Measurements from ENCODE around the gene FHAD1. TPM values are rescaled to one million over a fixed set of nuclear protein-coding genes. Genes with fewer than 3 reads are reported as not detected.

Gene FHAD1
- total RNA-seq, 3 donors from 2014 or later (not counting 1 experiment from before 2014, with no cell fraction given), result 0.72 to 1.9 (median 1.7) TPM

- peak overlapping the region; percentile 77 for H3K4me3 Mint-ChIP-seq
- WGBS (ENCODE audit: insufficient coverage), result 61% methylated on average over 17 of the region's 17 CpGs
- Histone ChIP-seq H3K4me1 (ENCODE audit: control insufficient read depth, insufficient read depth, low read length) (peaks cover 48% of the 10 kb centered on the region), H3K9me3 (ENCODE audit: control insufficient read depth, insufficient read depth, low read length) (no peaks in the 10 kb centered on the region), H3K27ac (ENCODE audit: low read length) (no peak overlapping the region), H3K4me3 (ENCODE audit: low read length) (no peak overlapping the region), H3K27me3 (ENCODE audit: control insufficient read depth, insufficient read depth, low read length) (no peaks in the 10 kb centered on the region), H3K36me3 (ENCODE audit: control insufficient read depth, insufficient read depth, low read length) (no peaks in the 10 kb centered on the region)
- H3K27ac Mint-ChIP-seq, result peak overlapping the region; percentile 29 to 80
- no peaks in the 10 kb centered on the region for H3K27me3 Mint-ChIP-seq (ENCODE audit: low read depth in 2 of 2)
- intact Hi-C loops (cut with micrococcal nuclease), result no loop called here
- H3K4me1 Mint-ChIP-seq, result peaks cover 39 to 62% of the 10 kb centered on the region in 2 donors
- peak in 2 of 3 donors; percentile 55 to 72 for ATAC-seq
- TF ChIP-seq CTCF (IDR thresholded peaks at IDR 0.05), result no peak
- H3K36me3 Mint-ChIP-seq, result no peaks in the 10 kb centered on the region
- no peak for DNase-seq
- no peaks in the 10 kb centered on the region for H3K9me3 Mint-ChIP-seq
Observed at GRCh38 chr1:15337656-15338402, 90.8 kb downstream of the FHAD1 start.

DNA sequence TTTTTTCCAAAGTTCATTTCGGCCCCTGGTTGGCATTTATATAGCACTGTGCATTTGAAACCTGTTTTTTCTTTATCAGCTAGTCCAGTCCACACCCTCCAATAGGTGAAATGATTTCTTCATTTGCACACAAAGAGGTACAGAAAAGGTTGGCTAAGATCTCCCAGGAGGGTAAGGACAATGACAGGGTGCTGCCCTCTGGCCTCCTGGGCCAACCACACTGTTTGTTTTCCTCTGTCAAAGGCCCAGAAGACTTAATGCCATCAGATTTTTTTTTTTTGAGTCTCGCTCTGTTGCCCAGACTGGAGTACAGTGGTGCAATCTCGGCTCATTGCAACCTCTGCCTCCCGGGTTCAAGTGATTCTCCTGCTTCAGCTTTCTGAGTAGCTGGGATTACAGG, 92.5 kb downstream of the FHAD1 start:
- Mint-ChIP-seq H3K36me3 (no peaks in the 10 kb centered on the region), H3K27me3 (ENCODE audit: low read depth in 2 of 2) (no peaks in the 10 kb centered on the region), H3K9me3 (no peaks in the 10 kb centered on the region), H3K4me3 (peak overlapping the region; percentile 42), H3K4me1 (peaks cover 56 to 80% of the 10 kb centered on the region in 2 donors), H3K27ac (peak overlapping the region in 1 of 2 donors; percentile 34)
- H3K4me3 ChIP-seq (ENCODE audit: low read length), result no peak overlapping the region
- peaks cover 61% of the 10 kb centered on the region for H3K4me1 ChIP-seq (ENCODE audit: control insufficient read depth, insufficient read depth, low read length)
- no peaks in the 10 kb centered on the region for H3K36me3 ChIP-seq (ENCODE audit: control insufficient read depth, insufficient read depth, low read length)
- H3K9me3 ChIP-seq (ENCODE audit: control insufficient read depth, insufficient read depth, low read length), result no peaks in the 10 kb centered on the region
- no peak overlapping the region for H3K27ac ChIP-seq (ENCODE audit: low read length)
- no peaks in the 10 kb centered on the region for H3K27me3 ChIP-seq (ENCODE audit: control insufficient read depth, insufficient read depth, low read length)
- no peak for TF ChIP-seq CTCF (IDR thresholded peaks at IDR 0.05)
- DNase-seq, result no peak
- no peak for ATAC-seq
- intact Hi-C loops (cut with micrococcal nuclease), result no loop called here
- 96% methylated on average over 4 of the region's 4 CpGs for WGBS (ENCODE audit: insufficient coverage)

- no peaks in the 10 kb centered on the region for H3K36me3 ChIP-seq (ENCODE audit: control insufficient read depth, insufficient read depth, low read length)
- peak overlapping the region; percentile 55 for H3K27ac ChIP-seq (ENCODE audit: low read length)
- ATAC-seq, result no peak
- Mint-ChIP-seq H3K9me3 (no peaks in the 10 kb centered on the region), H3K27ac (peak overlapping the region; percentile 80 to 88), H3K4me1 (peaks cover 72 to 89% of the 10 kb centered on the region in 2 donors), H3K27me3 (ENCODE audit: low read depth in 2 of 2) (no peaks in the 10 kb centered on the region), H3K36me3 (no peaks in the 10 kb centered on the region), H3K4me3 (peak overlapping the region; percentile 25)
- H3K27me3 ChIP-seq (ENCODE audit: control insufficient read depth, insufficient read depth, low read length), result no peaks in the 10 kb centered on the region
- peaks cover 77% of the 10 kb centered on the region for H3K4me1 ChIP-seq (ENCODE audit: control insufficient read depth, insufficient read depth, low read length)
- H3K4me3 ChIP-seq (ENCODE audit: low read length), result no peak overlapping the region
- WGBS (ENCODE audit: insufficient coverage), result 94% methylated on average over 2 of the region's 2 CpGs
- intact Hi-C loops (cut with micrococcal nuclease), result no loop called here
- no peaks in the 10 kb centered on the region for H3K9me3 ChIP-seq (ENCODE audit: control insufficient read depth, insufficient read depth, low read length)
- TF ChIP-seq CTCF (IDR thresholded peaks at IDR 0.05), result no peak
- DNase-seq, result no peak
Observed at GRCh38 chr1:15341228-15341627, 94.2 kb downstream of the FHAD1 start.
